Stimulated activated naive CD8-positive, alpha-beta T cell treated with anti-CD3 and anti-CD28 coated beads, Interleukin-15, amount 100 ng/mL, for 72 hours (primary cell): ENCODE data around the gene PRODH2.

Experiments
- ATAC-seq: fragments of 150-1000 bp; cut with Tn5 transposase; 2 replicates; pipeline ENCODE4 v1.10.0; 2021; ENCODE audit warnings: mild to moderate bottlenecking, moderate library complexity
- DNase-seq, 2 donors: peaks; one replicate each; pipeline ENCODE4 v3.0.0; 2021 to 2022
- H3K27ac Mint-ChIP-seq, 2 donors: one replicate each; pipeline ENCODE4 v1.8.0; 2022; ENCODE audit warnings: mild to moderate bottlenecking in 2 of 2, mixed read lengths in 2 of 2, moderate library complexity in 2 of 2
- H3K27me3 Mint-ChIP-seq: one replicate; pipeline ENCODE4 v1.8.0; 2022; ENCODE audit warnings: mixed read lengths
- H3K4me1 Mint-ChIP-seq: one replicate; pipeline ENCODE4 v1.8.0; 2022; ENCODE audit warnings: mild to moderate bottlenecking, mixed read lengths
- H3K4me3 Mint-ChIP-seq, 2 donors: one replicate each; pipeline ENCODE4 v1.8.0; 2022; ENCODE audit warnings: mild to moderate bottlenecking in 2 of 2, mixed read lengths in 2 of 2, moderate library complexity in 1 of 2
- H3K9me3 Mint-ChIP-seq, 2 donors: one replicate each; pipeline ENCODE4 v1.8.0; 2022; ENCODE audit warnings: mixed read lengths in 2 of 2

The PRODH2 gene

GRCh38 chr19:35812220-35813042 is at the start of gene PRODH2:
Gene PRODH2 (minus strand): TSS chr19:35812845. CDS start chr19:35812805, 40 bp downstream.
- DNase-seq, result no peak

GRCh38 chr19:35861640-35862160 is 49.1 kb upstream of the PRODH2 start:
- no peak overlapping the region for H3K27ac Mint-ChIP-seq
- no peaks in the 10 kb centered on the region for H3K9me3 Mint-ChIP-seq
- peaks cover 23% of the 10 kb centered on the region for H3K4me1 Mint-ChIP-seq
- no peak for ATAC-seq
- peaks cover 90% of the 10 kb centered on the region for H3K27me3 Mint-ChIP-seq
- no peak for DNase-seq
- no peak overlapping the region for H3K4me3 Mint-ChIP-seq

More at GRCh38 chr19:35812220-35813042, at the start of gene PRODH2:
- H3K4me3 Mint-ChIP-seq, result no peak within 1 kb of the TSS
- no peaks in the 10 kb centered on the region for H3K9me3 Mint-ChIP-seq
- ATAC-seq, result no peak
- peaks cover 53% of the 10 kb centered on the region for H3K27me3 Mint-ChIP-seq
- H3K4me1 Mint-ChIP-seq, result no peaks in the 10 kb centered on the region
- H3K27ac Mint-ChIP-seq, result peak within 1 kb of the TSS in 1 of 2 donors; percentile 84

- no peak overlapping the region for H3K27ac Mint-ChIP-seq
- peak overlapping the region in 1 of 2 donors; percentile 18 for H3K4me3 Mint-ChIP-seq
- peaks cover 86% of the 10 kb centered on the region for H3K27me3 Mint-ChIP-seq
- H3K9me3 Mint-ChIP-seq, result no peaks in the 10 kb centered on the region
- DNase-seq (no peak), ATAC-seq (no peak)
- H3K4me1 Mint-ChIP-seq, result peaks cover 25% of the 10 kb centered on the region
These were observed 48.4 kb upstream of the PRODH2 start for GRCh38 chr19:35860818-35861639.

GRCh38 chr19:35860436-35860817 is 47.8 kb upstream of the PRODH2 start:
- H3K27me3 Mint-ChIP-seq, result peaks cover 86% of the 10 kb centered on the region
- H3K27ac Mint-ChIP-seq, result no peak overlapping the region
- ATAC-seq (no peak), DNase-seq (no peak)
- no peak overlapping the region for H3K4me3 Mint-ChIP-seq
- H3K9me3 Mint-ChIP-seq, result no peaks in the 10 kb centered on the region
- peaks cover 25% of the 10 kb centered on the region for H3K4me1 Mint-ChIP-seq

- Mint-ChIP-seq H3K27ac (no peak overlapping the region), H3K27me3 (peaks cover 87% of the 10 kb centered on the region), H3K9me3 (no peaks in the 10 kb centered on the region), H3K4me1 (peaks cover 25% of the 10 kb centered on the region), H3K4me3 (no peak overlapping the region)
- DNase-seq (no peak), ATAC-seq (no peak)
These were observed 46.8 kb upstream of the PRODH2 start for GRCh38 chr19:35859414-35859813.

- Mint-ChIP-seq H3K27me3 (peaks cover 89% of the 10 kb centered on the region), H3K4me3 (peak overlapping the region in 1 of 2 donors; percentile 37)
These were observed 45.7 kb upstream of the PRODH2 start for GRCh38 chr19:35858311-35858710.

GRCh38 chr19:35856546-35857149 is 44.0 kb upstream of the PRODH2 start, which contains the start of gene KIRREL2:
Gene KIRREL2 (plus strand): TSS chr19:35856911. CDS start chr19:35857120, 209 bp downstream.
- ATAC-seq, result peak; percentile 78
- H3K4me1 Mint-ChIP-seq, result peaks cover 27% of the 10 kb centered on the region
- H3K27ac Mint-ChIP-seq, result peak within 1 kb of the TSS; percentile 67 to 81
- H3K4me3 Mint-ChIP-seq, result peak within 1 kb of the TSS; percentile 81 to 85
- H3K9me3 Mint-ChIP-seq, result no peaks in the 10 kb centered on the region
- peaks cover 92% of the 10 kb centered on the region for H3K27me3 Mint-ChIP-seq
- peak; percentile 32 to 39 for DNase-seq

More at GRCh38 chr19:35858311-35858710, 45.7 kb upstream of the PRODH2 start:
- Mint-ChIP-seq H3K4me1 (peaks cover 25% of the 10 kb centered on the region), H3K27ac (no peak overlapping the region), H3K9me3 (no peaks in the 10 kb centered on the region)
- DNase-seq (no peak), ATAC-seq (no peak)

GRCh38 chr19:35853038-35853756 is 40.6 kb upstream of the PRODH2 start:
- peak overlapping the region in 1 of 2 donors; percentile 21 for H3K27ac Mint-ChIP-seq
- peaks cover 85% of the 10 kb centered on the region for H3K27me3 Mint-ChIP-seq

GRCh38 chr19:35852029-35852780 is 39.6 kb upstream of the PRODH2 start, which contains the start of gene NPHS1:
Gene NPHS1 (minus strand): TSS chr19:35852504. CDS start chr19:35851837, 667 bp downstream.
- H3K27ac Mint-ChIP-seq, result peak within 1 kb of the TSS in 1 of 2 donors; percentile 49
- no peaks in the 10 kb centered on the region for H3K9me3 Mint-ChIP-seq
- peaks cover 20% of the 10 kb centered on the region for H3K4me1 Mint-ChIP-seq
- no peak for ATAC-seq
- peaks cover 82% of the 10 kb centered on the region for H3K27me3 Mint-ChIP-seq
- no peak for DNase-seq
- peak within 1 kb of the TSS; percentile 9 to 64 for H3K4me3 Mint-ChIP-seq

More at GRCh38 chr19:35853038-35853756, 40.6 kb upstream of the PRODH2 start:
- DNase-seq, result no peak
- H3K9me3 Mint-ChIP-seq, result no peaks in the 10 kb centered on the region
- H3K4me3 Mint-ChIP-seq, result no peak overlapping the region
- H3K4me1 Mint-ChIP-seq, result peaks cover 21% of the 10 kb centered on the region
- ATAC-seq, result no peak

GRCh38 chr19:35851213-35852028 is 38.8 kb upstream of the PRODH2 start:
- Mint-ChIP-seq H3K4me3 (peak overlapping the region; percentile 9 to 64), H3K27ac (peak overlapping the region in 1 of 2 donors; percentile 49), H3K9me3 (no peaks in the 10 kb centered on the region), H3K27me3 (peaks cover 81% of the 10 kb centered on the region), H3K4me1 (peaks cover 17% of the 10 kb centered on the region)
- ATAC-seq (peak; percentile 60), DNase-seq (no peak)

GRCh38 chr19:35848919-35849505 is 36.4 kb upstream of the PRODH2 start:
- DNase-seq (no peak), ATAC-seq (no peak)
- Mint-ChIP-seq H3K9me3 (no peaks in the 10 kb centered on the region), H3K27ac (no peak overlapping the region), H3K4me3 (no peak overlapping the region), H3K27me3 (peaks cover 84% of the 10 kb centered on the region), H3K4me1 (peaks cover 38% of the 10 kb centered on the region)

GRCh38 chr19:35848486-35848885 is 35.8 kb upstream of the PRODH2 start:
- DNase-seq, result no peak
- Mint-ChIP-seq H3K4me1 (peaks cover 43% of the 10 kb centered on the region), H3K27me3 (peaks cover 87% of the 10 kb centered on the region), H3K4me3 (no peak overlapping the region), H3K9me3 (no peaks in the 10 kb centered on the region), H3K27ac (peak overlapping the region in 1 of 2 donors; percentile 13)
- no peak for ATAC-seq

GRCh38 chr19:35847911-35848310 is 35.3 kb upstream of the PRODH2 start:
- Mint-ChIP-seq H3K27ac (no peak overlapping the region), H3K27me3 (peaks cover 87% of the 10 kb centered on the region), H3K9me3 (peaks cover 0 to 3% of the 10 kb centered on the region in 2 donors), H3K4me3 (no peak overlapping the region), H3K4me1 (peaks cover 43% of the 10 kb centered on the region)
- DNase-seq, result no peak
- ATAC-seq, result no peak
